Tibial nerve (tissue), 4 donors: Measurements from ENCODE around the gene C2CD2L. TPM values are rescaled to one million over a fixed set of nuclear protein-coding genes. Genes with fewer than 3 reads are reported as not detected.

Source experiments
- DNase-seq, 2 donors: peaks; one replicate each; pipeline ENCODE4 v3.0.0-alpha.2; 2019; ENCODE audit warnings: low spot score in 2 of 2
- H3K27ac ChIP-seq, 4 donors: fragments of 200-600 bp; sonication (generic) in 3 of 4; one replicate each; pipeline ENCODE4 v1.5.1; 2017 to 2019; ENCODE audit warnings: mild to moderate bottlenecking in 1 of 4
- H3K27me3 ChIP-seq, 2 donors: fragments of 200-600 bp; sonication (generic) in 1 of 2; one replicate each; pipeline versions ENCODE4 v1.5.1 to v1.6.0; 2017 to 2019
- H3K36me3 ChIP-seq, 3 donors: fragments of 200-600 bp; sonication (generic); one replicate each; pipeline ENCODE4 v1.5.1; 2018 to 2019
- H3K4me1 ChIP-seq, 4 donors: fragments of 200-600 bp; sonication (generic) in 3 of 4; one replicate each; pipeline ENCODE4 v1.5.1; 2017 to 2019
- H3K4me3 ChIP-seq, 4 donors: fragments of 200-600 bp; sonication (generic) in 3 of 4; one replicate each; pipeline ENCODE4 v1.5.1; 2017 to 2019; ENCODE audit warnings: mild to moderate bottlenecking in 1 of 4, moderate library complexity in 1 of 4
- H3K9me3 ChIP-seq, 4 donors: fragments of 200-600 bp; sonication (generic) in 3 of 4; one replicate each; pipeline ENCODE4 v1.5.1; 2017 to 2019
- EP300 ChIP-seq, 2 donors: sonication (generic); formaldehyde crosslinking; IDR thresholded peaks; one replicate each; pipeline ENCODE4 v1.6.1; 2017; ENCODE audit warnings: antibody characterized with exemption in 2 of 2, mild to moderate bottlenecking in 1 of 2
- POLR2A ChIP-seq, 2 donors: fragments of 450-650 bp; IDR thresholded peaks; one replicate each; pipeline ENCODE4 v1.6.1; 2017; ENCODE audit warnings: antibody characterized with exemption in 2 of 2, mild to moderate bottlenecking in 2 of 2, moderate library complexity in 2 of 2
- WGBS, 2 donors: methylation state at CpG; one replicate each; pipeline ENCODE4 v1.1.5; 2018; 5-methylcytosine and 5-hydroxymethylcytosine counted together
- total RNA-seq, 4 donors: library from RNA; depleted of rRNA; stranded (reverse); fragments of >200 nt; gene quantifications; one replicate each; pipeline ENCODE4 v1.1.0, GENCODE V29; 2016
- TF ChIP-seq, protein P1 (sequence below), 5 experiments: fragments of 200-600 bp in 3 of 5; fragments of 450-650 bp in 2 of 5; sonication (generic) in 3 of 5; IDR thresholded peaks; one replicate each; pipeline ENCODE4 v1.5.1; 2016 to 2019; ENCODE audit warnings: antibody characterized with exemption in 5 of 5, mild to moderate bottlenecking in 3 of 5, moderate library complexity in 2 of 5

C2CD2L gene
- total RNA-seq, 4 donors from 2014 or later, result 11.4 to 13.8 (median 12.3) TPM

DNA sequence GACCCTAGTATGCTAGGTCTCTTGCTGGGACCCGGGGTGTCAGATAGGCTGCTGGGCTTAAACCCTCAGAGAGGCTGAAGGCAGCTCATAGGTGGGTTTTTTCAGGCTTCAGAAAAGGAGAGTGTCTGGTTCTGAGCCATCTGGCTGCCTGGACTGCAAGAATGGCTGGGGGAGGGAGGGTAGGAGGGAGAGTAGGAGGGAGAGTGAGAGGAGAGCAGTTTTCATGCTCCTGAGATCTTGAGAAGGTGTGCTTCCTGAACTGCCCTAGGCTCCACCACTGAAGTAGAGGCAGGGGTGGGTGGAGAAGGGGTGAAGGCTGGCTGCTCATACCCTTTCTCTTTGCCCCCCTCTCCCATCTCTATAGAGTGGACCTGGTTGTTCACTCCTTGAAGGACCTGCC, 17.8 kb upstream of the C2CD2L start:
- Histone ChIP-seq H3K36me3 (peaks cover 0 to 14% (median 0%) of the 10 kb centered on the region in 3 donors), H3K4me1 (peaks cover 0 to 37% (median 25%) of the 10 kb centered on the region in 4 donors), H3K27ac (no peak overlapping the region), H3K27me3 (no peaks in the 10 kb centered on the region), H3K9me3 (no peaks in the 10 kb centered on the region), H3K4me3 (no peak overlapping the region)
- TF ChIP-seq EP300 (IDR thresholded peaks at IDR 0.05) (no peak), POLR2A (IDR thresholded peaks at IDR 0.05) (no peak)
- TF ChIP-seq, protein P1, sequence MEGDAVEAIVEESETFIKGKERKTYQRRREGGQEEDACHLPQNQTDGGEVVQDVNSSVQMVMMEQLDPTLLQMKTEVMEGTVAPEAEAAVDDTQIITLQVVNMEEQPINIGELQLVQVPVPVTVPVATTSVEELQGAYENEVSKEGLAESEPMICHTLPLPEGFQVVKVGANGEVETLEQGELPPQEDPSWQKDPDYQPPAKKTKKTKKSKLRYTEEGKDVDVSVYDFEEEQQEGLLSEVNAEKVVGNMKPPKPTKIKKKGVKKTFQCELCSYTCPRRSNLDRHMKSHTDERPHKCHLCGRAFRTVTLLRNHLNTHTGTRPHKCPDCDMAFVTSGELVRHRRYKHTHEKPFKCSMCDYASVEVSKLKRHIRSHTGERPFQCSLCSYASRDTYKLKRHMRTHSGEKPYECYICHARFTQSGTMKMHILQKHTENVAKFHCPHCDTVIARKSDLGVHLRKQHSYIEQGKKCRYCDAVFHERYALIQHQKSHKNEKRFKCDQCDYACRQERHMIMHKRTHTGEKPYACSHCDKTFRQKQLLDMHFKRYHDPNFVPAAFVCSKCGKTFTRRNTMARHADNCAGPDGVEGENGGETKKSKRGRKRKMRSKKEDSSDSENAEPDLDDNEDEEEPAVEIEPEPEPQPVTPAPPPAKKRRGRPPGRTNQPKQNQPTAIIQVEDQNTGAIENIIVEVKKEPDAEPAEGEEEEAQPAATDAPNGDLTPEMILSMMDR (IDR thresholded peaks at IDR 0.05), result no peak
- WGBS, 2 donors, result 75 to 88% methylated on average over 1 of the region's 1 CpG
- DNase-seq, result no peak

- DNase-seq, result no peak
- no peaks in the 10 kb centered on the region for H3K27me3 ChIP-seq
- no peak overlapping the region for H3K4me3 ChIP-seq
- peaks cover 0 to 17% (median 0%) of the 10 kb centered on the region in 3 donors for H3K36me3 ChIP-seq
- H3K9me3 ChIP-seq, result no peaks in the 10 kb centered on the region
- peaks cover 0 to 31% (median 19%) of the 10 kb centered on the region in 4 donors for H3K4me1 ChIP-seq
- TF ChIP-seq EP300 (IDR thresholded peaks at IDR 0.05) (no peak), POLR2A (IDR thresholded peaks at IDR 0.05) (no peak)
- TF ChIP-seq, protein P1 (IDR thresholded peaks at IDR 0.05), result no peak
- H3K27ac ChIP-seq, result no peak overlapping the region
- WGBS, 2 donors, result 71 to 79% methylated on average over 9 of the region's 9 CpGs
Observed at GRCh38 chr11:119091178-119091577, 16.0 kb upstream of the C2CD2L start.

DNA sequence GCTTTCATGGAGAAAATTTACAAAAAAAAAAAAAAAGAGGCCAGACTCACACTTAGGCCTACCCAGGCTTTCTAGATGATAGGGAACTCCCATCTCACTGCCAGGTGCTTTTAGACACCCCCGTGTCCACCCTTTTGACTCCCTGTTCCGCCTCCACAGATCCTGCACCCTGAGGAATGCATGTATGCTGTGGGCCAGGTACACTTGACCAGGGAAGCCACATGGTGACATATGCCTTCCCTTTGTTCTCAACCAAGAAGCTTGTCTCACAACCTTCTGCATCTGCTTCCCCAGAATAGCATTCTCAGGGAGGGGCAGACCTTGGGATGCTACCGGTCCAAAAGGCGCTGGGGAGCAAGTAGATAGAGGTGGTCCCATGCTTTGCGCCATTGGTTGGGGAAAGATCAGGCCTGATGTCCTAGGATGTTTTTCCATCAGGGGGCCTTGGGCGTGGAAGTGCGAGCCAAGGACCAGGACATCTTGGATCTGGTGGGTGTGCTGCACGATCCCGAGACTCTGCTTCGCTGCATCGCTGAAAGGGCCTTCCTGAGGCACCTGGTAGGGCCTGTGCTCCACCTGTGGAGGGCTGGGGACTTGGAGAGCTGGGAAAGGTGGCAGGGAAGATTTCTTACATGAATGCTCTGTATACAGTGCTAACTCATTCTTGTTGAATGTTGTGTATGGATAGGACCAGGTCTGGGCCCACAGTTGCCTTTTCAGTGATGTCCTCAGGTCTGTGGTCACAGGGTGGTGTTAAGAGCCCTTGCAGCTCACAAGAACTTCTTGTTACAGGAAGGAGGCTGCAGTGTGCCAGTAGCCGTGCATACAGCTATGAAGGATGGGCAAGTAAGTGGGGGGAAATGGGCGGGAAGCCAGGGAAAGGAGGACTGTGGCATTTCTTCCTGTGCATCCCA, 14.9 kb upstream of the C2CD2L start:
- Histone ChIP-seq H3K36me3 (peaks cover 0 to 27% (median 0%) of the 10 kb centered on the region in 3 donors), H3K27ac (no peak overlapping the region), H3K4me3 (no peak overlapping the region), H3K4me1 (peaks cover 0 to 30% (median 18%) of the 10 kb centered on the region in 4 donors), H3K9me3 (no peaks in the 10 kb centered on the region), H3K27me3 (no peaks in the 10 kb centered on the region)
- TF ChIP-seq, protein P1 (IDR thresholded peaks at IDR 0.05), result no peak
- TF ChIP-seq POLR2A (IDR thresholded peaks at IDR 0.05) (no peak), EP300 (IDR thresholded peaks at IDR 0.05) (no peak)
- no peak for DNase-seq
- WGBS, 2 donors, result 81 to 83% methylated on average over 13 of the region's 13 CpGs

DNA sequence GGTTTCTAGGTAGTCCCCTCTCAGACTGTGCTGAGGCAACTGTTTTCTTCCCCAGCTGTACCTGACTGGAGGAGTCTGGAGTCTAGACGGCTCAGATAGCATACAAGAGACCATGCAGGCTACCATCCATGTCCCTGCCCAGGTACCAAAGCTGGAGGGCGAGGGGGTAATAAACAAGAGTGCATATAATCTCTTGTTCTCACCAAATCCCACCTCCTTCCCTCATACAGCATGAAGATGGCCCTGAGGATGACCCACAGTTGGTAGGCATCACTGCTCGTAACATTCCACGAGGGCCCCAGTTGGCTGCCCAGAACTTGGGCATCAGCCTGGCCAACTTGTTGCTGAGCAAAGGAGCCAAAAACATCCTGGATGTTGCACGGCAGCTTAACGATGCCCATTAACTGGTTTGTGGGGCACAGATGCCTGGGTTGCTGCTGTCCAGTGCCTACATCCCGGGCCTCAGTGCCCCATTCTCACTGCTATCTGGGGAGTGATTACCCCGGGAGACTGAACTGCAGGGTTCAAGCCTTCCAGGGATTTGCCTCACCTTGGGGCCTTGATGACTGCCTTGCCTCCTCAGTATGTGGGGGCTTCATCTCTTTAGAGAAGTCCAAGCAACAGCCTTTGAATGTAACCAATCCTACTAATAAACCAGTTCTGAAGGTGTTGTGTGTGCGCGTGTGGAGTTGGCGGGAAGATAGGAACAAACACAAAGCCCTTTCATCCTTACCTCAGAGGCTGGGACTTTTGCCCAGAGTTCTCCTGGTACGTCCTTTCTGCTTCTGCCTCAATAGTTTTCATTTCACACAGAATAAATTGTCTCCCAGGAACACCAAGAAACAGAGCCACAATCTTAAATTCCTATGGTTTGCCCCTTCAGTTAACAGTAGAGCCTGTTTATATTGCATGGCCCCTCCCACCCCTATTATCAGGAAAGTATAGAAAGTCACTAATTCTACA, 14.0 kb upstream of the C2CD2L start:
- H3K36me3 ChIP-seq, result peaks cover 0 to 37% (median 9%) of the 10 kb centered on the region in 3 donors
- no peak for DNase-seq
- no peak for TF ChIP-seq POLR2A (IDR thresholded peaks at IDR 0.05)
- TF ChIP-seq, protein P1 (IDR thresholded peaks at IDR 0.05), result no peak
- TF ChIP-seq EP300 (IDR thresholded peaks at IDR 0.05), result no peak
- H3K4me1 ChIP-seq, result peaks cover 0 to 30% (median 18%) of the 10 kb centered on the region in 4 donors
- 32 to 43% methylated on average over 12 of the region's 12 CpGs for WGBS, 2 donors
- peak overlapping the region in 3 of 4 donors; percentile 88 to 97 (median 96) for H3K4me3 ChIP-seq
- peak overlapping the region in 3 of 4 donors; percentile 94 to 96 (median 95) for H3K27ac ChIP-seq
- no peaks in the 10 kb centered on the region for H3K9me3 ChIP-seq
- no peaks in the 10 kb centered on the region for H3K27me3 ChIP-seq
